ENCODE measurements around the gene UCP2. TPM values are rescaled to one million over a fixed set of nuclear protein-coding genes. Genes with fewer than 3 reads are reported as not detected.
A peak's percentile ranks its signal among the peaks of the same experiment; 100 is the strongest.

The UCP2 gene
- total RNA-seq, 1 donor from 2014 or later = 103 TPM

DNA sequence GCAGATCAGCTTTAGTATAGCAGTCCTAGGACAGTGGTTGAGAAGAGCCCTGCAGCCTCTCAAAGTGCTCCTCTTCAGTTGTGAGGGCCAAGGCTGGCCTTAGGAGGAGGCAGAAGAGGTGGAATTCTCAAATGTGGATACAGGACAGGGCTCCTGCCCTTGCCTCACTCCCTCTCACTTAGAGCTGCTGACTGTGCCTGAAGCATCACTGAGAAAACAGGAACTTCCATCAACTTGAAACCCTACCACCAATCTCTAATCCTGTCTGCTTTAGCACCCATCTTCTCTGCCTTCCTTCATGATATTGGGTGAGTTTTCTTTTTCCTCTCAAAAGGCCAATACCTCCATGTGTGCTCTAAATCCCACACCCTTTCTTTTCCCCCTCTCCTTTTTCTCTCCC lies 40.6 kb upstream of the UCP2 start:
- Mint-ChIP-seq H3K36me3 (ENCODE audit: insufficient read depth) (peaks cover 14% of the 10 kb centered on the region), H3K4me3 (ENCODE audit: low read depth) (no peak overlapping the region), H3K9me3 (ENCODE audit: low read depth) (no peaks in the 10 kb centered on the region), H3K4me1 (ENCODE audit: low read depth) (peaks cover 9% of the 10 kb centered on the region), H3K27me3 (no peaks in the 10 kb centered on the region), H3K27ac (peak overlapping the region; percentile 12)
- TF ChIP-seq, protein P1, sequence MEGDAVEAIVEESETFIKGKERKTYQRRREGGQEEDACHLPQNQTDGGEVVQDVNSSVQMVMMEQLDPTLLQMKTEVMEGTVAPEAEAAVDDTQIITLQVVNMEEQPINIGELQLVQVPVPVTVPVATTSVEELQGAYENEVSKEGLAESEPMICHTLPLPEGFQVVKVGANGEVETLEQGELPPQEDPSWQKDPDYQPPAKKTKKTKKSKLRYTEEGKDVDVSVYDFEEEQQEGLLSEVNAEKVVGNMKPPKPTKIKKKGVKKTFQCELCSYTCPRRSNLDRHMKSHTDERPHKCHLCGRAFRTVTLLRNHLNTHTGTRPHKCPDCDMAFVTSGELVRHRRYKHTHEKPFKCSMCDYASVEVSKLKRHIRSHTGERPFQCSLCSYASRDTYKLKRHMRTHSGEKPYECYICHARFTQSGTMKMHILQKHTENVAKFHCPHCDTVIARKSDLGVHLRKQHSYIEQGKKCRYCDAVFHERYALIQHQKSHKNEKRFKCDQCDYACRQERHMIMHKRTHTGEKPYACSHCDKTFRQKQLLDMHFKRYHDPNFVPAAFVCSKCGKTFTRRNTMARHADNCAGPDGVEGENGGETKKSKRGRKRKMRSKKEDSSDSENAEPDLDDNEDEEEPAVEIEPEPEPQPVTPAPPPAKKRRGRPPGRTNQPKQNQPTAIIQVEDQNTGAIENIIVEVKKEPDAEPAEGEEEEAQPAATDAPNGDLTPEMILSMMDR (IDR thresholded peaks at IDR 0.05; ENCODE audit: unreplicated experiment) = no peak
- DNase-seq (ENCODE audit: low spot score, unreplicated experiment) = no peak

DNA sequence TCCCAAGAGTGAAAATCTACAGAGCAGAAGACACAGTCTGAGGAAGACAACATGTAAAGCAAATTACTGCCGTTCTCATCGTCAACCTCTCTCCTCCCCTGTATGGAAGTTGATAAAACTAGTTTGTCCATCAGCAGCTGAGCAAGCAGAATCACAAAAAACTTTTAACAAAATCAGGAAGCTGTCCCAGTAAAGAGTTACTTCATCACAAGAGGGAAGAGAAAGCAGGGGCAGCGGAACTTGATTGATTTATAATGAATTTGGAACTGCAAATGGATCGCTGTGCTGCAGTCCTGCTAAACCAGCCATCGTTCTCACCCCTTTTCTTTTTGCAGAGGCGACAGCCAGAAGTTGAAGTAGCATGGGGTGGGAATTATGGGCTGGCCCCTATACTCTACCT lies 39.9 kb upstream of the UCP2 start:
- Mint-ChIP-seq H3K4me3 (ENCODE audit: low read depth) (no peak overlapping the region), H3K27ac (no peak overlapping the region), H3K27me3 (no peaks in the 10 kb centered on the region), H3K36me3 (ENCODE audit: insufficient read depth) (peaks cover 12% of the 10 kb centered on the region), H3K9me3 (ENCODE audit: low read depth) (no peaks in the 10 kb centered on the region), H3K4me1 (ENCODE audit: low read depth) (peaks cover 9% of the 10 kb centered on the region)
- no peak for DNase-seq (ENCODE audit: low spot score, unreplicated experiment)
- TF ChIP-seq, protein P1 (IDR thresholded peaks at IDR 0.05; ENCODE audit: unreplicated experiment) = no peak

DNA sequence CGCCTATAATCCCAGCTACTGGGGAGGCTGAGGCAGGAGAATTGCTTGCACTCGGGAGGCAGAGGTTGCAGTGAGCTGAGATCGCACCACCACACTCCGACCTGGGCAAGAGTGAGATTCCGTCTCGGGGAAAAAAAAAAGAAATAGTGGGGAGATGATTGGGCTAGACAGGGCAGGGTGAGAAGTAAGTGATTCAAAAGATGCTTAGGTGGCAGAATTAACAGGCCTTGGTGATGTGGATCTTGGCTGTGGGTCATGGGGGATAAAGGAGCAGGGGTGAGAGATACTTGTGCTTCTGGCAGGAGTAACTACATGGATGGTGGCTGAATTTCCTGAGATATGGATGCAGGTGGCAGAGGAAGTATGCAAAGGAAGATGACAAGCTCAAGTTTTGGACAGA lies 39.4 kb upstream of the UCP2 start:
- no peak overlapping the region for H3K4me3 Mint-ChIP-seq (ENCODE audit: low read depth)
- TF ChIP-seq, protein P1 (IDR thresholded peaks at IDR 0.05; ENCODE audit: unreplicated experiment) = no peak
- H3K9me3 Mint-ChIP-seq (ENCODE audit: low read depth) = no peaks in the 10 kb centered on the region
- DNase-seq (ENCODE audit: low spot score, unreplicated experiment) = no peak
- peaks cover 13% of the 10 kb centered on the region for H3K36me3 Mint-ChIP-seq (ENCODE audit: insufficient read depth)
- no peak overlapping the region for H3K27ac Mint-ChIP-seq
- peaks cover 9% of the 10 kb centered on the region for H3K4me1 Mint-ChIP-seq (ENCODE audit: low read depth)
- no peaks in the 10 kb centered on the region for H3K27me3 Mint-ChIP-seq

DNA sequence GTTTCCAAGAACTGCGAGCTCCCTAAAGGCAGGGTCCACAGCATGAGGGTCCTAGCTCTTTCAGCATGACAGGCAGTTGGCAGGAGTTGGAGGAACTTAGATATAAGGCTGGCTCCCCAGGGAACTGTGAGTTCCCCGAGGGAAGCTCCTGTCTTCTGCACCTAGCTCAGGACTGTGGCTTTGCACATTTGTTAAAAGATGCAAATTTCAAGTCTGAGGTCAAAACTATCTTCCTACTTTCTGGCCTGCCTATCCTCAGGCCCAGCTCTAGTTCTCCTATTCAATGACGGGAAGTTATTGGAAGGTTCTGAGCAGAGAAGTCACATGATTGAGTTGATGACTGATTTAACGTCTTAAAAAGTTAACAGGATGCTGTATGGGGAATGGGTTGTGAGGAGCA lies 37.9 kb upstream of the UCP2 start:
- H3K9me3 Mint-ChIP-seq (ENCODE audit: low read depth) = no peaks in the 10 kb centered on the region
- no peaks in the 10 kb centered on the region for H3K27me3 Mint-ChIP-seq
- peaks cover 11% of the 10 kb centered on the region for H3K36me3 Mint-ChIP-seq (ENCODE audit: insufficient read depth)
- peaks cover 9% of the 10 kb centered on the region for H3K4me1 Mint-ChIP-seq (ENCODE audit: low read depth)
- H3K27ac Mint-ChIP-seq = no peak overlapping the region
- DNase-seq (ENCODE audit: low spot score, unreplicated experiment) = no peak
- TF ChIP-seq, protein P1 (IDR thresholded peaks at IDR 0.05; ENCODE audit: unreplicated experiment) = no peak
- H3K4me3 Mint-ChIP-seq (ENCODE audit: low read depth) = no peak overlapping the region

DNA sequence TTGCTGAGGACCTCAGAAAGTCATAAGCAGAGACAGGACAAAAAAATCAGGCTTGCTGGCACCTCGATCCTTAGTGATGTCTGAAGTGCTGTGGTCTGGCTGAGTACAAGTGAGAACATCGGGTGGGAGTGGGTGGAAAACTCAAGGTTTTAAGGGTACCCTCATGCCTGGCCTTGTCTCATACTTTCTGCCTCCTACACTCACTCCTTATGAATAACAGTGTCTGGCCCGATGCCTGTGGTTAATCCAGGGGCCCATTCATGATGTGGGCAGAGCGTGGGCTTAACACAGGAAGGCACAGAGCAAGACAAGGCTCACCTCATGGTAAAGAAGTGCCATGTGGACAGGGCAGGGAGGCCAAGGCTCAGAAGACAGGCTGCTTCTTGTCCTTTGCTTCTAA lies 37.2 kb upstream of the UCP2 start:
- H3K27me3 Mint-ChIP-seq = no peaks in the 10 kb centered on the region
- H3K27ac Mint-ChIP-seq = no peak overlapping the region
- no peak for DNase-seq (ENCODE audit: low spot score, unreplicated experiment)
- peaks cover 9% of the 10 kb centered on the region for H3K36me3 Mint-ChIP-seq (ENCODE audit: insufficient read depth)
- H3K4me1 Mint-ChIP-seq (ENCODE audit: low read depth) = peaks cover 9% of the 10 kb centered on the region
- H3K9me3 Mint-ChIP-seq (ENCODE audit: low read depth) = no peaks in the 10 kb centered on the region
- TF ChIP-seq, protein P1 (IDR thresholded peaks at IDR 0.05; ENCODE audit: unreplicated experiment) = no peak
- no peak overlapping the region for H3K4me3 Mint-ChIP-seq (ENCODE audit: low read depth)

Data from progenitor cell of endocrine pancreas (in vitro differentiated cells).